HG02970 (cell line): ENCODE data around the gene HNRNPA3.
"Not testable (repeated sequence)": the region's sequence is repeated elsewhere in the genome, so short reads cannot be mapped to it uniquely, and the experiment has no call there.

Experiments used
- ATAC-seq: cut with Tn5 transposase; IDR thresholded peaks from one replicate; pipeline ENCODE4 v1.9.1; 2021; ENCODE audit warnings: mild to moderate bottlenecking, moderate library complexity, moderate number of reproducible peaks; ENCODE audit not compliant: unreplicated experiment, low FRiP score

Gene HNRNPA3

DNA sequence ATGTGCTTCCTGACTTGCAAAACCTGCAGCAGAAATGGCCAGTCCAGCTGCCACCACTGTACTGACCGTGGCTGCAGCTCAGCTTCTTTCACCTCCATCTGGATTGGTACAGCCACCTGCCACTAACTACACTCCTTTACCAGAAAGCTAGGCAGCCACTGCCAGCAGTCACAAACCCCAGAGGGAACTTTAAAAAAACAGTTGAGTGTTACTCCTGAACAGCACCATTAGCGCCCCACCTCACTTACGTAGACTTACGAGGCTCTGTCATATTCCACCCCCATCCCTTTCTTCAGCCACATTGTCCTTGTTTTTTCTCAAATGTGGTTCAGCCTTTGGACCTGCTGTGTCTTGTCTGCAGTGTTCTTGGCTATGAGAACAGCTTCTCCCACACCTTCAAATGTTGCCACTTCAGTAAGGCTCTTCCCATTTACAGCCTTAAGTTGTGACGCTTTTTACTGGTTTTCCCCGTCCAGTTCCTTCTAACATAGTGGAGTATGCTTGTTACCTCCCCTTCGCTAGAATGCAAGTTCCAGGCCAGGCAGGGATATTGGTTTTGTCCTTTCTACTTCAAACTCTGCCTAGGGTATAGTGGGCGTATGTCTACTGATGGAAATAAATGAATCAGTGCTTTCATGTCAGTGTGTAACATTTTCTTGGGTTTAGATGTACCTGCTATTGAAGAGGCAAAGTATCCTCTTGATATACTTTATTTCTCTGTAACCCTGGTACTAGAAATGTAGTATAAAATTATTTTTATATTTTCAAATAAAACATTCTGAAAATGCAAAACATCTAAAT is 17.0 kb downstream of the HNRNPA3 start:
- no peak for ATAC-seq

DNA sequence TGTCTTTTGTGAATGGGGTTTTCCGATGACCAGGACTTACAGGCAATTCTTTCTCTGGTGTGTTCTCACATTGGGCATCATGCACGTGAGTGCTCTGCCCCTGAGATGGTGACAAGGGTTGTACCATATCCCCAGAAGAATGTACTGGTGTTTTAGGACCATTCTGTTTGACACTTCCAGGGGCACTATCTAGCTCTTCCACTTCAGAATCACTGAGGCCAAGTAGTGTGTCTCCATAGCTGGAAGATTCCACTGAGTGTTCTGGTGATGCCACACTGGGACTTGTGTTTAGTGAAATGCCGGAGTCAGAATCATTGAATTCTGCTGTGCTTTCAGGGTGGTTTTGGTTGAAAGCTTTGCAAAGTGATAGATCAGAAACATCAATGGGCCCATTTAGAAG is 18.7 kb downstream of the HNRNPA3 start:
- ATAC-seq, result no peak

DNA sequence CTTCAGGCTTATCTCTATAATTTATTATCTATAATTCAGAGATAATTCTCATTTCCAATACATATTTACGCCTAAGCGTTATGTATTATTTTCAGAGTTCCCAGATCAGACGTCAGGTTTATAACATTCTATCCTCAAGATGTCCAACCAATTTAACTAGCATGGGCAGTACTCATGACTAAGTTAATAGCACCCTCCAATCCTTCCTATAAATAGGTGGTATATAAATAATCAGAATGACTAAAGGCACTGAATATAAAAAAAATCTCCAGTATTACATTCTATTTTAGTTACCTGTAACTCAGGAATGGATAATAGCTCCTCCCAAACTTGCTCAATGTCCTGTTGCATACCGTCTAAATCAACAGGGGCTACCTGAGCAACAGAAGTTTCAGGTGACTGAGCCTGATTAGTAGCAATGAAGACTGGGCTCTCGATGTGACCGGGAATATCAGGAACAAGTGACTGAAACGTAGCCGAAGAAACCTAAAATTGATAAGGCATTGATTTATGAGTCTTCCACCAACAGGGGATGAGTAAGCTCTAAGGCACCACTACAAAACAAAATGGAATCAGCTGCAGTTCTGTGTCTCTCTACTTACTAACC is 19.6 kb downstream of the HNRNPA3 start:
- no peak for ATAC-seq

DNA sequence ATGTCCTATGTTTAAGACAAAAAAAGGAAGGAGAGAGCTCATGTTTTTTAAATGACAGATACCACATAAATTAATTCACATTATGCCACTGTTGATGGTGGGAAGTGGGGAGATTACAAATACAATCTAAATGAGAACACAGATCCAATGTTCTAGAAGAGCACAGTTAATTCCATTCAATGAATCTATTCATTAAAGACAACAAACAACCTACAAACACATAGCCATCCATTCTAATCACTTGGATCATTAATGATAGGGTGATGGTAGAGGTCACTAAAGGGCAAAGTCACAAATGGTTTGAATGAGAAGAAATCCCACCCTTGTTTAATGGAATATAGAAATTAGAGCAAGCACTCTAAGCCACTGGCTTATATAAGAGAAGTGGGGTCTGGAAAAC is 21.7 kb downstream of the HNRNPA3 start:
- ATAC-seq, result no peak

DNA sequence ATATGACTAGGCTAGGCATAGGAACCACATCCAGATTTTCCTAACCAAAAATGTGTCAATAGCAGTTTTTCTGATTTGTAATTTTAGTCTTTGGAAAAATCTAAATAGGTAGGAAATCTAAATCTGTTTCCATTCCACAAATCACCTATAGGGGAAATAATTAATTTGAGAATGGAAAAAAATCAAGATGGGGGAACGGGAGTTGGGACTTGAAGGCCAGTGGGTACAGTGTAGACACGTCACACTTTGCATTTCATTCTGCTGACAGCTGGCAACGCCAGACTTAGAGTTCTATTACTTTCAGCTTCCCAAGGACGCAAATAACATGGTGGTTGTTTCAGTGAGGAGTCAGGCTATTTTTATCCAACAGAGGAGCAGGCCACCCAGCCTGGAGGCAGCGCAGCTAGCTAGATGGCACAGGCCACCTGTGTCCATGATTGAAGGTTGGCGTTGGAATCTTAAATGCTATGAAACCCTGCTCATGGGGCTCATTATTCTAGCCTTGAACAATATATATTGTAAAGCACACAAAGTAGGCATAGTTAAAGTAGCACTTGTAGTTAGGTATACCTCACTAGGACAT is 23.4 kb downstream of the HNRNPA3 start:
- ATAC-seq, result no peak

DNA sequence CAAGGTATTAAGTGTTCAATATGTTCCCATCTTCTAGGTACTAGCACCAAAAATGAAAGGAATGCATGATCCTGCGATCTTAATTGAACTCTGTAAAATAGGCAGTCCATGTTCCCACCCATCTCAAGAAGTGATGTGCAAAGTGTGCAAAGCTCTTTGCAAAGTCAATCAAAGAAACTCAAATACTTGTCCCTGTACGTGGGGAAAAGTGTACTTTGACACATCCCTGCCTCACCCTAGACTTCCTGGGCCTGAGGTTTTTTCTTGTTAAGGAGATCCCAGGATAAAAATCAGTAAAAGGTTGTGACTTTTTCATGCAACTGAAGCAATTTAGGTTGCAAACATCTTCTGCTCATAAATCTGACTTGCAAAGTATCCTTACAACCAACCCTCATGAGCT is 25.3 kb downstream of the HNRNPA3 start:
- ATAC-seq, result no peak

DNA sequence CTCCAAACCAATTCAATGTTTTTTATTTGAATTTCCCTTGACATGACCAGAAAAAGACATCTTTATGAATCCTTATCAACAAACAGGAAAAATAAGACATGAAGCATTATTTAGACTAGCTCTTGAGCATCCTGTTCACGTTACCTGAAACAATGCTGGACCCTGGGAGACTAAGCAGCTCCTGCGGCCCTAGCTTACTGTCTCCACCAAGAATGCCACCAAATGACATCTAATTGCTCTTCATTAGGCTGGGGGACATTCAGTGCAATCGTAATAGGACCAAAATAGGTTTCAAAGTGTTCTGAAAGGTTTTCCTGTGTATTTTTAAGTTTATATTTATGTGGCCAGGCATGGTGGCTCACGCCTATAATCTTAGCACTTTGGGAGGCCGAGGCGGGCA is 26.5 kb downstream of the HNRNPA3 start:
- ATAC-seq, result no peak

DNA sequence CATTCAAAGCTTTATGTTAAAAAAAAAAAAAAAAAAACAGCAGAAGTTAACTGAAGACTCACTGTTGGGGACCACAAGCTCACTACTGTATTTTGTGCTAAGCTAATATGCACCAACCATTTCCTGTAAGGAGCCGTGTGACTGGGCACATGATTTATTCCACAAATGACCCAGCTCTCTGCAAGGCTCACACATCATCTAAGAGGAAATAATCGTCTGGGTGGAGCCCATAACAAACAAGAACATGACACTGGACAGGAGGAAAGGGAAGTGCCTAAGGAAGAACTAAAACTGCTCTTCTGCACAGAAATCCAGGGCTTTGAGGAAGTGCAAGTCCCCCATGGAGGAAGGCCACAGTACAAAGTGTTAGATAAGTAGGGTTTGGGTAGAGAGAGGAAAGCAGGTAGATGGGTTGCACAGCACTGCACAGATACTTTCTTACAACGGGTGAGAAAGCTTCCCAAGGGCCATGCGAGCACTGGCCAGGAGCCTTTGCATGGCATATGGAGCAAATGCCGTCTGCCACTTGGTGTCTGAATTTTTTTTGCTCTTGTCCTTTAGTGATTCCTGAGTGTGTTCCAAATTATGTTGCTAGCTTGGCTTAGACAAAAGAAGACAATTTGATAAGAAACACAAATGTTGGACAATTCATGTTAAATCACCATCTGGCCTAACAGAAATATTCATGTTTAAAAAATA is 27.5 kb downstream of the HNRNPA3 start:
- ATAC-seq, result no peak

DNA sequence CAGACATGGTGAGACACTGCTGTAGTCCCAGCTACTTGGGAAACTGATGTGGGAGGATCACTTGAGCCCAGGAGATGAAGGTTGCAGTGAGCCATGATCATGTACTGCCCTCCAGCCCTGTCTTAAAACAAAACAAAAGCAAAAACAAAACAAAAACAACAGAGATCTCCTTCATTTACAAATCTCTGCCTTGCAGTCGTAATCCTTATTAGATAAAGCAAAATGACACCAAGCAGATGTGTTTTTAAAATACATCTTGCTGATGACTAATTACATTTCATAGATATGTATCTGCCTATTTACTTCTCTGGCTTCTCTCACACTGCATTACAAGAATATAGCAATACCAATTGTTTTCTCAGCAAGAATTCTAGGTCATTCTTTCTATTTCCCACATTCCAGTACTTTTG is 29.1 kb downstream of the HNRNPA3 start:
- no peak for ATAC-seq

DNA sequence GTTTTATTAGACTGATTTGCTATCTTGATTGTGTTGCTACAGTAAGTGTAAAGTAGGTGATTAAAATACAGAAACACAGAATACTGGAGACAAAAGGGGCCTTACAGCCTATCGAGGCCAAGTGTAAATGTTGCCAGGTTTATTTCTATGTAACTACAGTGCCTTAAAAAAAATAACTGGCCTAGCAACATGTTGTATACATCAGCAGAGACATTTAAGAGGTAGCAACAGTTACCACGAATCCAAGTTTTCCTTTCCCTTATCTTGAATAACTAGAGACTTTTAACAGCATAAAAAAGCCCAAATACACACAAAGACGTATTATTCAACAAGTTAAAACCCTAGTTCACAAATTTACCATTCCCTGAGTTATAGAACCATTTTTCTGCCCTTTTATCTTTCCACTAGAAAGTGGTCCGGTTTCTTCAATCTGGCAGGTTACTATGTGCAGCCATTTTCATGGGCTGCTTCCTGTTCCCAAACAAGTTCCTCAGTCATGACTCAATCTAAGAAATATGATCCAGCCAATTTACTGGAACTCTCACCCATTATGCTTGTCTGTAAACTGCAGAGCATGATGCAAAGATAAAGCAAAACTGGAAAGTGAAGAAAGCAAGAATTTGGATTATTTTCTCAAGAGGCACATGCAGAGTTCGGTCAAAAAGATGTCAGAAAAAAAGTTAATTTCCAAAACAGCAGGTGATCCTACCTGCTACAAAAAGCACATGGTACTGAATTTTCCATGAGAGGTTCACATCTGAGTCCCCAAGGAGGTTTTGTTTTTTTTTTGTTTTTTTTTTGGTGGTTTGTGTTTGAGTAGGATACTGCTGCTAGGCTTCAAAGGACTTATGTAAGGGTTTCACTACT is 29.8 kb downstream of the HNRNPA3 start:
- no peak for ATAC-seq

DNA sequence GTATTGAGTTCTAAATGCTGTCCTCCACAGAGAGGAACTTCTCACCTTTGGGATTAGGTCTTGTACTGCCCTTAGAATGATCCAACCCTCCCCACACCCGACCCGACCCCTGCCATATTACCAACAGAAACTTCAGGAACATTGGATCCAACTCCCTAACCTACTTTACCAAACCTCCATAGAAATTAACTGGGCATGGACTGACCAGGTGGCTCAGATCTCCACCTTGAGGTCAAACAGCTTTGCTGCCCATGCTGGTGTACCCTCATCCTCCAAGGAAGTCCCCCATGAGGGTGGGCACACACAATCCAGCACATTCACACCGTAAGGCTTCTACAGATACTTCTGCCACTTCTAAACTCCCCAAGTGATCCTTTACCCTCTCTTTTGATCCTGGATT is 30.5 kb downstream of the HNRNPA3 start:
- no peak for ATAC-seq

DNA sequence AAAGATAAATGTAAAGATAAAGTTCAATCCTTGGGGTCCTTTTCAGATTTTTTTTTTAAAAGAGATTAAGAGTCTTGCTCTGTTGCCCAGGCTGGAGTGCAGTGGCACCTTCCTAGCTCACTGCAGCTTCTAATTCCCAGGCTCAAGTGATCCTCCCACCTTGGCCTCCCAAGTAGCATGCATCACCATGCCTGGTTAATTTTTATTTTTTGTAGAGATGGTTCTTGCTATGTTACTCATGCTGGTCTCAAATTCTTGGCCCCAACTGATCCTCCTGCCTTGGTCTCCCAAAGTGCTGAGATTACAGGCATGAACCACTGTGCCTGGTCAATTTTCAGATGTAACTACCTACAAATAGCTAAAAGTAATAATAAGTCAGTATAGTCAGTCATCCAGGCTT is 30.9 kb downstream of the HNRNPA3 start:
- ATAC-seq, result no peak

DNA sequence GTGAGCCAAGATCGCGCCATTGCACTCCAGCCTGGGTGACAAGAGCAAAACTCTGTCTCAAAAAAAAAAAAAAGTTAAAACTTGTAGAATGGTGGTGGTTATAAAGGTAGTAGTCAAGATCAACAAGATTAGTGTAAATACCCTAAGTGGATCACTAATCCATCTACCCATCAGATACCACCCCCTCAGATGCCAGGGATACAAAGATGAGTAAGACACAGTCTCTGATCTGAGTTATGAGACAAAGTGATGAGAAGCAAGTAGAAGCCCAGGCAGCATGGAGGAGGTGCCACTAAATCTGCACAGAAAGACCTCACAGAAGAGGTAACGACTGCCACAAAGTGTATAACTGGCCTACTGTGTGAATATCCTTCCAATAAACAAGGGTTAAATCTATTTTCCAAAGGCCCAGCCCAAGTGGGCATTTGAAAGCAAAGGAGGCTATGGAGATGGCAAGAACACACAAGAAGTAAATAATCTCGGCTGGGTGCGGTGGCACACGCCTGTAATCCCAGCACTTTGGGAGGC is 31.7 kb downstream of the HNRNPA3 start:
- ATAC-seq, result no peak

DNA sequence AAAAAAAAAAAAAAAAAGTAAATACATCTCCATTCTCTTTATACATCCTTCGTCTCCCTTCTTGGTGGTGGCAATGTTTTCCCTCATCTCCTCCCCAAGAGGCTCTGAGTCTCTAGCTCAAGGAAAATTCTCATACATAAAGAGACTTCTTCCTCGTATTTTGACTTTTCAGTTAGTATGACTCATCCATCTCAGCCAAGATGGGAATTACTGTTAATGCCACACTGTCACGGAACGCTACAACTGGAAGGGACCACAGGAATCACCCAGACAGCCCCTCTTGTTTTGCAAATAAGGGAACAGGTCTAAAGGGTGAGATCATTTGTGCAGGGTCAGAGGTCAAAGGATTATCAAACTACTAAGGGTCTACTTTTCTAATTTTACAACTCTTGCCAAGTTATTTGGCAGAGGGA is 32.4 kb downstream of the HNRNPA3 start:
- ATAC-seq, result no peak

DNA sequence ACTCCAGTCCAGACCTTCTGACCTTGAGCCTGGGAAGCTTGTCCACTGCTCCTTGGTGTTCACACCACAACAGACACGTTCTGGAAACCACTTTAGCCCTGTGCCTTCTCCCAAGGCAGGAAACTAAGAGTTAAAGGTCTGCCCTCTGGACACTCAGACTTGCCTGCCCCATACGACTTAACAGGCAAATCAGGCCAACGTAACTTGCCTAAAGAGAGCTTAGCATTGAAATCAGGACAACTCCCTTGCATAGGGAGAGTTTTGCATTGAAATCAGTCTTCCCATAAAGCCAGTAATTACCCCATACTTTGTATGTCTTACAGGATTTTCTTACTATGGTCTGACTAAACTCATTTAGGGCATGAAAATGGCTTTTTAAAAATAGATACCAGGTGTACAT is 33.4 kb downstream of the HNRNPA3 start:
- no peak for ATAC-seq

DNA sequence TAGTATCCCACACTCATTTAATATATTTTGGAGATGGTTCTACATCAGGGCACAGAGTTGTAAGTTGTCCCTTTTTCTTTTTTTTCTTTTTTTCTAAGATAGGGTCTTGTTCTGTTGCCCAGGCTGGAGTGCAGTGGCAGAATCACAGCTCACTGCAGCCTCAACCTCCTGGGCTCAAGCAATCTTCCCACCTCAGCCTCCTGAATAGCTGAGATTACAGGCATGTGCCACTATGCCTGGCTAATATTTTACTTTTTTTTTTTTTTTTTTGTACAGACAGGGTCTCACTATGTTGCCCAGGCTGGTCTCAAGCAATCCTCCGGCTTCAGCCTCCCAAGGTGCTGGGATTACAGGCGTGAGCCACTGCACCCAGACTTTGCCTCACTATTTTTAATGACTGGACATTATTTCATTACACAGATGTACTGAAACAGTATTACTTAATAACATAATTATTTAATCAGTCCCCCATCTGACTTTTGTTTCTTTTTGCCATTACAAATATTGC is 34.0 kb downstream of the HNRNPA3 start:
- ATAC-seq, result not testable (repeated sequence)

DNA sequence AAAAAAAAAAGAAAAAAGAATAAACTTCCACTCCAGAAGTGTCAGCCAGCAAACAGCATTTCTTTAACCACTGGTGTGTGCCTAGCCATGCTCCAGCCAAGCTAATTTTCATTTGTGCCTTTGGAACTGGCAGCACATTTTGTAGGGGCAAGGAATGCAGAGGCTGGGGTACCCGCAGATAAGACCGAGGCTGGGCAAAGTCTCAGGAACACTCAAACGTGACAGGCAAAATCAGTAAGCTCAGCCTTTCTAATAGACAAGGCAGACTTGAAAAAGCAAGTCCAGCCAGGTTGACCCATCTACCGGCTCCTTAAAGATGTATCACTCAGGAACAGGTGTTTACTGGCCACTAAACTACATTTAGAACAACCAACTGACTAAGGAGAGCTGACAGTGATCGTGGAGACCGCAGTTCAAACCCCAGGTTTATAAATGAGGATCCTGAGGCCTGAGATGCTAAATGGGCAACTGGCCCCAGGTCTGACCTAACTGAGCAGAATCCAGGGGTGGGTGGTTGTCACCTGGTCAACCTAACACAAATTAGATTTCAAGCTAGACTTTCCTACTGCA is 35.2 kb downstream of the HNRNPA3 start:
- no peak for ATAC-seq

DNA sequence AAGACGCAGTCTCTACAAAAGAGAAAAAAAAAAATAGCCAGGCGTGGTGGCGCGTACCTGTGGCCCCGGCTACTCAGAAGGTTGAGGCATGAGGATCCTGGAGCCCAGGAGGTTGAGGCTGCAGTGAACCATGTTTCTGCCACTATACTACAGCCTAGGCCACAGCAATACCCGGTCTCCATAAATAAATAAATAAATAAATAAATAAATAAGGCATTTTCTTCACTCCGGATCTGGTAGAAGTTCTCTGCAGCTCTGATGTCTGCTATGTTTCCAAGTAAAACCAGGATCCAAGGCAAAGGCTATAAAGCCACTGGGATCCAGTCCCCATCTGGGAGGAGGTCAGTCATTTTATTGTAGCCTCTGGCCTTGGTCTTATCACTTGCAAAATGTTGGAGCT is 36.4 kb downstream of the HNRNPA3 start:
- no peak for ATAC-seq

DNA sequence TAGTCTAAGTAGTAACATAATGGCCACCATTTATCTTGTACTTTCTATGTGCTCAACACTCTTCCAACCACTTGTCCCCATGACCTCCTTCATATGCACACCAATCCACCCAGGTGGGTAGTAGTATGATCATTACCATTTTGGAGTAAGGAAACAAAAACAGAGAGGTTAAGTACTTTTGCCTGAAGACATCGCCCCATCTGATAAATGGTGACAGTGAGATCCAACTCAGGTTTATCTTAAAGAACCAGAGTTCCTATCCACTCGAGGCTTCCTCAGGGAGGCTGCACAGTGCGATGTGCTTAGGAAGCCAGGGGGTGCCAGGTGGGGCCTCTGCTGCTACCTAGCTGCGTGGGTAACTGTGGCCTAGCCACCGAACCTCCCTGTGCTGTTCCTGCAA is 37.9 kb downstream of the HNRNPA3 start:
- no peak for ATAC-seq

DNA sequence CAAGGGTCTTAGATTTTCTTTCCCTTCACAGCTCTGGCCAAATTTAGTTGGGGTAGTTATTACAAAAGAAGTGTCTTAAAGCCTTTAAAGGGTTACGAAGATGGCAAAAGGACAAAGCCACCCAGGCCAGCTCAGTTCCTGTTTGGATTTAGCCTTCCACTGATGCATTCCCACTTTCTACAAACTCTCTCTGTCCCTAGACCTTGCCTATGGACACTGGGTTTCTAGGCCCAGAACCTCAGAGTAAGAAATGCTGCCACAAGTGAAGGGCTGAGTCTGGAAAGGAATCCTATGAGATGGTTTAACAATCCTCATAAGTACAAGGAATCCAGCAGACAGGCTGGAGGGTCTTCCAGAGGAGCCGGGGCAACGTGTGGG is 38.6 kb downstream of the HNRNPA3 start:
- no peak for ATAC-seq
